Muscle of leg (tissue), 11 donors: ENCODE results near the gene PTPN6. TPM values are rescaled to one million over a fixed set of nuclear protein-coding genes. Genes with fewer than 3 reads are reported as not detected.

ENCODE experiments used
- DNase-seq: peaks from one replicate; pipeline ENCODE4 v3.0.0; 2013
- H3K27ac ChIP-seq: one replicate; pipeline ENCODE4 v1.5.1; 2013; ENCODE audit warnings: mild to moderate bottlenecking, low read length, control low read depth
- H3K27me3 ChIP-seq: one replicate; pipeline ENCODE4 v1.6.1; 2013; ENCODE audit warnings: low read length; ENCODE audit not compliant: control insufficient read depth, insufficient read depth
- H3K36me3 ChIP-seq: one replicate; pipeline ENCODE4 v1.6.1; 2013; ENCODE audit warnings: low read length; ENCODE audit not compliant: control insufficient read depth, insufficient read depth
- H3K4me1 ChIP-seq: one replicate; pipeline ENCODE4 v1.6.1; 2013; ENCODE audit warnings: low read length; ENCODE audit not compliant: control insufficient read depth, insufficient read depth
- H3K4me3 ChIP-seq: one replicate; pipeline ENCODE4 v1.5.1; 2013; ENCODE audit warnings: low read length, control low read depth
- H3K9me3 ChIP-seq: replicated peaks from 2 replicates; pipeline ENCODE4 v1.6.1; 2013; ENCODE audit warnings: low read depth, low read length; ENCODE audit not compliant: control insufficient read depth
- WGBS: methylation state at CpG from one replicate; pipeline ENCODE4 v1.1.5; 2013; ENCODE audit warnings: missing lambda C conversion rate; ENCODE audit not compliant: insufficient coverage; 5-methylcytosine and 5-hydroxymethylcytosine counted together
- polyA plus RNA-seq, 8 donors: library from polyadenylated mRNA; unstranded; fragments of 120-200 nt; gene quantifications; one replicate each; pipeline versions ENCODE4 v1.2.1 to v1.2.3, GENCODE V29; 2013; ENCODE audit warnings: inconsistent platforms in 1 of 8, low replicate concordance in 1 of 8; ENCODE audit not compliant: insufficient read length in 8 of 8, insufficient read depth in 1 of 8
- total RNA-seq: library from RNA; stranded (reverse); fragments of 120-200 nt; gene quantifications from one replicate; pipeline ENCODE4 v1.2.4, GENCODE V29; 2013

Gene PTPN6
- total and polyA plus RNA-seq, 9 donors: 4.0 to 8.1 (median 5.8) TPM

DNA sequence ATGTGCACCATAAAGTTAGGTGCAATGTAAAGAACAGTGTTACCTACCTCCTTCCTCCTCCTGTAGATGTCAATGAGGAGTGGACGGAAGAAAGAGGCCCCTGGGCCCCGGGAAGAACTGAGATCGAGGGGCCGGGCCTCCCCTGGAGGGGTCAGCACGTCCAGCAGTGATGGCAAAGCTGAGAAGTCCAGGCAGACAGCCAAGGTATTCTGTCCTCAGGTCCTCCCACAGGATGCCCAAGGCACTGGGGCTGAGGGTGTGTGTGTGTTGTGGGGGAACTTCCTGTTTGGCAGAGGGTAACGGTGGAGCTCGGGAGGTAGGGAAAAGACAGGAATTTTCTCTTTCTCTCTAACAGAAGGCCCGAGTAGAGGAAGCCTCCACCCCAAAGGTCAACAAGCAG, 17.0 kb upstream of the PTPN6 start:
- WGBS: 23% methylated on average over 3 of the region's 8 CpGs
- DNase-seq: peak; percentile 67
- no peaks in the 10 kb centered on the region for H3K27me3 ChIP-seq
- no peaks in the 10 kb centered on the region for H3K9me3 ChIP-seq
- H3K36me3 ChIP-seq: peaks cover 53% of the 10 kb centered on the region
- H3K27ac ChIP-seq: peak overlapping the region; percentile 69
- peaks cover 52% of the 10 kb centered on the region for H3K4me1 ChIP-seq
- no peak overlapping the region for H3K4me3 ChIP-seq

DNA sequence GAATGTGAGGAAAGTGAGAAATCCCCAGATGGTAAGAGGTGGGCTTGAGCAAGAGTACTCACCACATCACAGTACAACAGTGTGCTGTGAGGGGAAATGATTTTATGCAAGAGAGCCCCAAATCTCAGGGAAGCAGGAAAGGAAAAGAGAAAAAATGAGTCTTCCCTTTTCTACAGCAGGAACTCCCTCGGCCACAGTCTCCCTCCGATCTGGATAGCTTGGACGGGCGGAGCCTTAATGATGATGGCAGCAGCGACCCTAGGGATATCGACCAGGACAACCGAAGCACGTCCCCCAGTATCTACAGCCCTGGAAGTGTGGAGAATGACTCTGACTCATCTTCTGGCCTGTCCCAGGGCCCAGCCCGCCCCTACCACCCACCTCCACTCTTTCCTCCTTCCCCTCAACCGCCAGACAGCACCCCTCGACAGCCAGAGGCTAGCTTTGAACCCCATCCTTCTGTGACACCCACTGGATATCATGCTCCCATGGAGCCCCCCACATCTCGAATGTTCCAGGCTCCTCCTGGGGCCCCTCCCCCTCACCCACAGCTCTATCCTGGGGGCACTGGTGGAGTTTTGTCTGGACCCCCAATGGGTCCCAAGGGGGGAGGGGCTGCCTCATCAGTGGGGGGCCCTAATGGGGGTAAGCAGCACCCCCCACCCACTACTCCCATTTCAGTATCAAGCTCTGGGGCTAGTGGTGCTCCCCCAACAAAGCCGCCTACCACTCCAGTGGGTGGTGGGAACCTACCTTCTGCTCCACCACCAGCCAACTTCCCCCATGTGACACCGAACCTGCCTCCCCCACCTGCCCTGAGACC, 15.6 kb upstream of the PTPN6 start:
- Histone ChIP-seq H3K9me3 (no peaks in the 10 kb centered on the region), H3K4me3 (no peak overlapping the region), H3K27ac (peak overlapping the region; percentile 94), H3K4me1 (peaks cover 40% of the 10 kb centered on the region), H3K36me3 (peaks cover 53% of the 10 kb centered on the region), H3K27me3 (no peaks in the 10 kb centered on the region)
- WGBS: 39% methylated on average over 10 of the region's 14 CpGs
- peak; percentile 67 for DNase-seq

DNA sequence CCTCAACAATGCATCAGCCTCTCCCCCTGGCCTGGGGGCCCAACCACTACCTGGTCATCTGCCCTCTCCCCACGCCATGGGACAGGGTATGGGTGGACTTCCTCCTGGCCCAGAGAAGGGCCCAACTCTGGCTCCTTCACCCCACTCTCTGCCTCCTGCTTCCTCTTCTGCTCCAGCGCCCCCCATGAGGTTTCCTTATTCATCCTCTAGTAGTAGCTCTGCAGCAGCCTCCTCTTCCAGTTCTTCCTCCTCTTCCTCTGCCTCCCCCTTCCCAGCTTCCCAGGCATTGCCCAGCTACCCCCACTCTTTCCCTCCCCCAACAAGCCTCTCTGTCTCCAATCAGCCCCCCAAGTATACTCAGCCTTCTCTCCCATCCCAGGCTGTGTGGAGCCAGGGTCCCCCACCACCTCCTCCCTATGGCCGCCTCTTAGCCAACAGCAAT, 14.9 kb upstream of the PTPN6 start:
- peaks cover 40% of the 10 kb centered on the region for H3K4me1 ChIP-seq
- no peak overlapping the region for H3K4me3 ChIP-seq
- no peak for DNase-seq
- H3K9me3 ChIP-seq: no peaks in the 10 kb centered on the region
- H3K27me3 ChIP-seq: no peaks in the 10 kb centered on the region
- H3K27ac ChIP-seq: peak overlapping the region; percentile 94
- H3K36me3 ChIP-seq: peaks cover 59% of the 10 kb centered on the region
- 68% methylated on average over 3 of the region's 3 CpGs for WGBS

DNA sequence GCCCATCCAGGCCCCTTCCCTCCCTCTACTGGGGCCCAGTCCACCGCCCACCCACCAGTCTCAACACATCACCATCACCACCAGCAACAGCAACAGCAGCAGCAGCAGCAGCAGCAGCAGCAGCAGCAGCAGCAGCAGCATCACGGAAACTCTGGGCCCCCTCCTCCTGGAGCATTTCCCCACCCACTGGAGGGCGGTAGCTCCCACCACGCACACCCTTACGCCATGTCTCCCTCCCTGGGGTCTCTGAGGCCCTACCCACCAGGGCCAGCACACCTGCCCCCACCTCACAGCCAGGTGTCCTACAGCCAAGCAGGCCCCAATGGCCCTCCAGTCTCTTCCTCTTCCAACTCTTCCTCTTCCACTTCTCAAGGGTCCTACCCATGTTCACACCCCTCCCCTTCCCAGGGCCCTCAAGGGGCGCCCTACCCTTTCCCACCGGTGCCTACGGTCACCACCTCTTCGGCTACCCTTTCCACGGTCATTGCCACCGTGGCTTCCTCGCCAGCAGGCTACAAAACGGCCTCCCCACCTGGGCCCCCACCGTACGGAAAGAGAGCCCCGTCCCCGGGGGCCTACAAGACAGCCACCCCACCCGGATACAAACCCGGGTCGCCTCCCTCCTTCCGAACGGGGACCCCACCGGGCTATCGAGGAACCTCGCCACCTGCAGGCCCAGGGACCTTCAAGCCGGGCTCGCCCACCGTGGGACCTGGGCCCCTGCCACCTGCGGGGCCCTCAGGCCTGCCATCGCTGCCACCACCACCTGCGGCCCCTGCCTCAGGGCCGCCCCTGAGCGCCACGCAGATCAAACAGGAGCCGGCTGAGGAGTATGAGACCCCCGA, 14.3 kb upstream of the PTPN6 start:
- WGBS: 13% methylated on average over 36 of the region's 36 CpGs
- Histone ChIP-seq H3K4me1 (peaks cover 40% of the 10 kb centered on the region), H3K4me3 (peak overlapping the region; percentile 80), H3K27me3 (no peaks in the 10 kb centered on the region), H3K36me3 (peaks cover 65% of the 10 kb centered on the region), H3K9me3 (no peaks in the 10 kb centered on the region), H3K27ac (peak overlapping the region; percentile 94)
- DNase-seq: peak; percentile 76

DNA sequence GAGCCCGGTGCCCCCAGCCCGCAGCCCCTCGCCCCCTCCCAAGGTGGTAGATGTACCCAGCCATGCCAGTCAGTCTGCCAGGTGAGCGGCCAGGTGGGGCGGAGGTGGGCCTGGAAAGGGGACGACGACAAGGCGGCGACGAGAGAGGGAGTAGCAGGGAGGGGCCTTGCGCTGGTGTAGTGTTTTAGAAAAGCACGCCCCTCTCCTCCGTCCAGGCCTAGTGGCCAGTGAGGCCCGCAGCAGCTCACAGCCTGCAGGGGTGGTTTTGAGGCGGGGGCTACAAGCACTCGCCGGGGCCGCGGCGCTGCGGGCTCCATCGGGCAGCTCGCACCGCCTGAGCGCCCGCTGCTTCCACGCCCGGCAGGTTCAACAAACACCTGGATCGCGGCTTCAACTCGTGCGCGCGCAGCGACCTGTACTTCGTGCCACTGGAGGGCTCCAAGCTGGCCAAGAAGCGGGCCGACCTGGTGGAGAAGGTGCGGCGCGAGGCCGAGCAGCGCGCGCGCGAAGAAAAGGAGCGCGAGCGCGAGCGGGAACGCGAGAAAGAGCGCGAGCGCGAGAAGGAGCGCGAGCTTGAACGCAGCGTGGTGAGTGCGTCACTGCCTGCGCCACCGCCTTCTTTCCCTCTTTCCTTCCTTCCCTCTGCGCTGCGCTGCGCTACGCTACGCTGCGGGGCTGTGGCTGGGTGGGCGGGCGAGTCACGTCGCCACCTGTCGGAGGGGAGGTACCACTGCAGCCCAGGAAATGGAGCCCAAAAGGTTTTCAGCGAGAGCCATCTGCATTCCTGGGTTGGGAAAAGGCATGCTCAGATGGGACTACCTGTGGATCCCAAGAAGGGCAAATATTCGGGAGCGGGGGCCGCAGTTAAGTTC, 13.4 kb upstream of the PTPN6 start:
- H3K9me3 ChIP-seq: no peaks in the 10 kb centered on the region
- peak; percentile 98 for DNase-seq
- WGBS: 1% methylated on average over 64 of the region's 80 CpGs
- peak overlapping the region; percentile 80 for H3K4me3 ChIP-seq
- peaks cover 46% of the 10 kb centered on the region for H3K4me1 ChIP-seq
- no peaks in the 10 kb centered on the region for H3K27me3 ChIP-seq
- peak overlapping the region; percentile 94 for H3K27ac ChIP-seq
- peaks cover 65% of the 10 kb centered on the region for H3K36me3 ChIP-seq

DNA sequence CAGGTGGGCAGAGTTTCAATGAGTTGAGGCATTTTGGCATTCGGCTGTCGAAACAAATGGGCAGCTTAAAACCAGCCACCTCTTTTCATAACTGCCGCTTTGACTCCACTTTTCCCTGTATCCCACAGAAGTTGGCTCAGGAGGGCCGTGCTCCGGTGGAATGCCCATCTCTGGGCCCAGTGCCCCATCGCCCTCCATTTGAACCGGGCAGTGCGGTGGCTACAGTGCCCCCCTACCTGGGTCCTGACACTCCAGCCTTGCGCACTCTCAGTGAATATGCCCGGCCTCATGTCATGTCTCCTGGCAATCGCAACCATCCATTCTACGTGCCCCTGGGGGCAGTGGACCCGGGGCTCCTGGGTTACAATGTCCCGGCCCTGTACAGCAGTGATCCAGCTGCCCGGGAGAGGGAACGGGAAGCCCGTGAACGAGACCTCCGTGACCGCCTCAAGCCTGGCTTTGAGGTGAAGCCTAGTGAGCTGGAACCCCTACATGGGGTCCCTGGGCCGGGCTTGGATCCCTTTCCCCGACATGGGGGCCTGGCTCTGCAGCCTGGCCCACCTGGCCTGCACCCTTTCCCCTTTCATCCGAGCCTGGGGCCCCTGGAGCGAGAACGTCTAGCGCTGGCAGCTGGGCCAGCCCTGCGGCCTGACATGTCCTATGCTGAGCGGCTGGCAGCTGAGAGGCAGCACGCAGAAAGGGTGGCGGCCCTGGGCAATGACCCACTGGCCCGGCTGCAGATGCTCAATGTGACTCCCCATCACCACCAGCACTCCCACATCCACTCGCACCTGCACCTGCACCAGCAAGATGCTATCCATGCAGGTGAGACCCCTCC, 12.6 kb upstream of the PTPN6 start:
- 81% methylated on average over 29 of the region's 32 CpGs for WGBS
- DNase-seq: peak; percentile 57
- Histone ChIP-seq H3K4me3 (peak overlapping the region; percentile 9), H3K36me3 (peaks cover 60% of the 10 kb centered on the region), H3K27me3 (no peaks in the 10 kb centered on the region), H3K4me1 (peaks cover 48% of the 10 kb centered on the region), H3K9me3 (no peaks in the 10 kb centered on the region), H3K27ac (peak overlapping the region; percentile 69)

DNA sequence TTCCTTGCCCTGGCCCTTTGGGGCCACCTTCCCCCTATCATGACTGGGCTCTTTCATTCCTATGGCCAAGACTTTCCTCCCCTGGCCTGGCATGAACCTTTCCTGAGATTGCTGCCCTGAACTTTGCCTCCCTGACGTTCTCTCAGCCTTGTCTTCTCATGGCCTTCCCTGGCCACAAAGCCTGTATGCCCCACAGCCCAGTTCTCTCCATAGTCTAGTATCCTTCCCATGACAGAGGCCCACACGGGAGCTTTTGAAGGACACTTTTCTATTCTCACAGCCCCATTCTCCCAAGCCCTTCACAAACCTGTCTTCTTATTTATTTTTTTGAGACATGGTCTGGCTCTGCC, 12.0 kb upstream of the PTPN6 start:
- 91% methylated on average over 2 of the region's 2 CpGs for WGBS
- Histone ChIP-seq H3K4me3 (no peak overlapping the region), H3K9me3 (no peaks in the 10 kb centered on the region), H3K27ac (no peak overlapping the region), H3K27me3 (no peaks in the 10 kb centered on the region), H3K36me3 (peaks cover 55% of the 10 kb centered on the region), H3K4me1 (peaks cover 42% of the 10 kb centered on the region)
- no peak for DNase-seq

DNA sequence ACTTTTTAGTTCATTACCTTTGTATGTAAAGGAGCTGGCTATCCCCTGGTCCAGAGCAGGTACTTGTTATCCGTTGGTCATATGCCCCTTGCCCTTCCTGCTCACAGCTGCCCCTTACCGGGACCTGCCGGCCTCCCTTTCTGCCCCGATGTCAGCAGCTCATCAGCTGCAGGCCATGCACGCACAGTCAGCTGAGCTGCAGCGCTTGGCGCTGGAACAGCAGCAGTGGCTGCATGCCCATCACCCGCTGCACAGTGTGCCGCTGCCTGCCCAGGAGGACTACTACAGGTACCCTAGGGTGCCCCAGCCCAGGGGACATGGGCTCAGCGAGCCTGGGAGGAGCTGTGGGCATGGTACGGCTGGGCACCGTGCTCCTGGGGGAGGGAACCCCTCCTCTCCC, 9.9 kb upstream of the PTPN6 start:
- no peak overlapping the region for H3K4me3 ChIP-seq
- no peaks in the 10 kb centered on the region for H3K9me3 ChIP-seq
- H3K27ac ChIP-seq: no peak overlapping the region
- peaks cover 42% of the 10 kb centered on the region for H3K36me3 ChIP-seq
- H3K27me3 ChIP-seq: no peaks in the 10 kb centered on the region
- WGBS: 87% methylated on average over 9 of the region's 12 CpGs
- no peak for DNase-seq
- H3K4me1 ChIP-seq: peaks cover 49% of the 10 kb centered on the region

DNA sequence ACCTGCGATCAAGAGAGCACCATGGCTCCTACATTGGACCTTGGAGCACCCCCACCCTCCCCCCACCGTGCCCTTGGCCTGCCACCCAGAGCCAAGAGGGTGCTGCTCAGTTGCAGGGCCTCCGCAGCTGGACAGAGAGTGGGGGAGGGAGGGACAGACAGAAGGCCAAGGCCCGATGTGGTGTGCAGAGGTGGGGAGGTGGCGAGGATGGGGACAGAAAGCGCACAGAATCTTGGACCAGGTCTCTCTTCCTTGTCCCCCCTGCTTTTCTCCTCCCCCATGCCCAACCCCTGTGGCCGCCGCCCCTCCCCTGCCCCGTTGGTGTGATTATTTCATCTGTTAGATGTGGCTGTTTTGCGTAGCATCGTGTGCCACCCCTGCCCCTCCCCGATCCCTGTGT, 9.4 kb upstream of the PTPN6 start:
- Histone ChIP-seq H3K4me3 (no peak overlapping the region), H3K27ac (no peak overlapping the region), H3K27me3 (no peaks in the 10 kb centered on the region), H3K4me1 (peaks cover 51% of the 10 kb centered on the region), H3K9me3 (no peaks in the 10 kb centered on the region), H3K36me3 (peaks cover 37% of the 10 kb centered on the region)
- WGBS: no CpG with 5 or more reads among the region's 12 CpGs
- no peak for DNase-seq
